ENCODE results near the gene LRRC38. TPM values are rescaled to one million over a fixed set of nuclear protein-coding genes. Genes with fewer than 3 reads are reported as not detected.
"Not testable (repeated sequence)": the region's sequence is repeated elsewhere in the genome, so short reads cannot be mapped to it uniquely, and the experiment has no call there.

Gene LRRC38
- total and polyA plus RNA-seq, 8 donors: not detected

GRCh38 chr1:13435458-13435857 lies 78.3 kb downstream of the LRRC38 start:
- H3K4me3 ChIP-seq: no peak overlapping the region
- H3K27ac ChIP-seq: no peak overlapping the region
- H3K36me3 ChIP-seq: no peaks in the 10 kb centered on the region
- H3K9me3 ChIP-seq: no peaks in the 10 kb centered on the region
- intact Hi-C loops (cut with DNase I): no loop called here
- DNase-seq (no peak), ATAC-seq (no peak)
- H3K4me1 ChIP-seq: no peaks in the 10 kb centered on the region
- H3K27me3 ChIP-seq: peaks cover 0 to 30% of the 10 kb centered on the region in 2 donors
- TF ChIP-seq CTCF (IDR thresholded peaks at IDR 0.05): no peak

GRCh38 chr1:13433694-13434358 lies 80.0 kb downstream of the LRRC38 start:
- H3K4me1 ChIP-seq; ATAC-seq; H3K4me3 ChIP-seq; H3K36me3 ChIP-seq; intact Hi-C loops (cut with DNase I); H3K9me3 ChIP-seq; H3K27ac ChIP-seq; DNase-seq: not testable (repeated sequence)
- H3K27me3 ChIP-seq: peaks cover 0 to 30% of the 10 kb centered on the region in 2 donors

GRCh38 chr1:13432251-13432650 lies 81.6 kb downstream of the LRRC38 start:
- Histone ChIP-seq H3K27ac (no peak overlapping the region), H3K27me3 (peaks cover 0 to 39% of the 10 kb centered on the region in 2 donors), H3K4me3 (no peak overlapping the region), H3K36me3 (no peaks in the 10 kb centered on the region), H3K9me3 (no peaks in the 10 kb centered on the region), H3K4me1 (no peaks in the 10 kb centered on the region)
- no peak for DNase-seq
- no peak for TF ChIP-seq CTCF (IDR thresholded peaks at IDR 0.05)
- intact Hi-C loops (cut with DNase I): no loop called here
- no peak for ATAC-seq

- intact Hi-C loops (cut with DNase I): no loop called here
- Histone ChIP-seq H3K4me1 (no peaks in the 10 kb centered on the region), H3K27ac (no peak overlapping the region), H3K4me3 (no peak overlapping the region), H3K27me3 (peaks cover 0 to 29% of the 10 kb centered on the region in 2 donors), H3K36me3 (no peaks in the 10 kb centered on the region), H3K9me3 (no peaks in the 10 kb centered on the region)
- ATAC-seq (no peak), DNase-seq (no peak)
- TF ChIP-seq CTCF (IDR thresholded peaks at IDR 0.05): no peak
Measured at GRCh38 chr1:13430495-13430894, 83.3 kb downstream of the LRRC38 start.

Other genes with a start within 250 kb of the LRRC38 start
- not detected for gene PRAMEF8, start 228.9 kb downstream of the LRRC38 start, total RNA-seq
- gene PRAMEF8, start 228.9 kb downstream of the LRRC38 start, polyA plus RNA-seq (ENCODE audit: insufficient read length in 6 of 6): not detected
- not detected for gene PRAMEF33, start 210.5 kb downstream of the LRRC38 start, total RNA-seq
- not detected for gene PRAMEF33, start 210.5 kb downstream of the LRRC38 start, polyA plus RNA-seq (ENCODE audit: insufficient read length in 6 of 6)
- gene PRAMEF15, start 198.4 kb downstream of the LRRC38 start, total RNA-seq: not detected
- not detected for gene PRAMEF15, start 198.4 kb downstream of the LRRC38 start, polyA plus RNA-seq (ENCODE audit: insufficient read length in 6 of 6)
- not detected for gene PRAMEF14, start 166.9 kb downstream of the LRRC38 start, total RNA-seq
- not detected for gene PRAMEF14, start 166.9 kb downstream of the LRRC38 start, polyA plus RNA-seq (ENCODE audit: insufficient read length in 6 of 6)
- gene PRAMEF19, start 142.1 kb downstream of the LRRC38 start, total RNA-seq: not detected
- not detected for gene PRAMEF19, start 142.1 kb downstream of the LRRC38 start, polyA plus RNA-seq (ENCODE audit: insufficient read length in 6 of 6)
- gene PRAMEF17, start 124.4 kb downstream of the LRRC38 start, total RNA-seq: not detected
- not detected for gene PRAMEF17, start 124.4 kb downstream of the LRRC38 start, polyA plus RNA-seq (ENCODE audit: insufficient read length in 6 of 6)
- not detected for gene PRAMEF20, start 103.6 kb downstream of the LRRC38 start, total RNA-seq
- not detected for gene PRAMEF20, start 103.6 kb downstream of the LRRC38 start, polyA plus RNA-seq (ENCODE audit: insufficient read length in 6 of 6)
- gene PDPN, start 69.8 kb upstream of the LRRC38 start, total RNA-seq: 10 to 100 TPM; 23.6 to 37.5 TPM
- gene PDPN, start 69.8 kb upstream of the LRRC38 start, polyA plus RNA-seq (ENCODE audit: insufficient read length in 6 of 6): 10 to 100 TPM; 37.5 to 57.6 (median 52.6) TPM
- gene PRDM2, start 186.2 kb upstream of the LRRC38 start, total RNA-seq: 10 to 100 TPM; 39.6 to 42.7 TPM
- 10 to 100 TPM; 41.9 to 51.7 (median 47.0) TPM for gene PRDM2, start 186.2 kb upstream of the LRRC38 start, polyA plus RNA-seq (ENCODE audit: insufficient read length in 6 of 6)

Data from left lung (tissue), 10 donors.